Hematopoietic multipotent progenitor cell treated with erythropoietin and hydrocortisone succinate and interleukin-3 and kit ligand, for 15 days (in vitro differentiated cells): ENCODE results near the gene CBARP.
"Not testable (repeated sequence)": the region's sequence is repeated elsewhere in the genome, so short reads cannot be mapped to it uniquely, and the experiment has no call there.

ENCODE experiments used
- DNase-seq: peaks from one replicate; pipeline ENCODE4 v3.0.0-alpha.2; 2015; ENCODE audit warnings: low spot score

CBARP gene

DNA sequence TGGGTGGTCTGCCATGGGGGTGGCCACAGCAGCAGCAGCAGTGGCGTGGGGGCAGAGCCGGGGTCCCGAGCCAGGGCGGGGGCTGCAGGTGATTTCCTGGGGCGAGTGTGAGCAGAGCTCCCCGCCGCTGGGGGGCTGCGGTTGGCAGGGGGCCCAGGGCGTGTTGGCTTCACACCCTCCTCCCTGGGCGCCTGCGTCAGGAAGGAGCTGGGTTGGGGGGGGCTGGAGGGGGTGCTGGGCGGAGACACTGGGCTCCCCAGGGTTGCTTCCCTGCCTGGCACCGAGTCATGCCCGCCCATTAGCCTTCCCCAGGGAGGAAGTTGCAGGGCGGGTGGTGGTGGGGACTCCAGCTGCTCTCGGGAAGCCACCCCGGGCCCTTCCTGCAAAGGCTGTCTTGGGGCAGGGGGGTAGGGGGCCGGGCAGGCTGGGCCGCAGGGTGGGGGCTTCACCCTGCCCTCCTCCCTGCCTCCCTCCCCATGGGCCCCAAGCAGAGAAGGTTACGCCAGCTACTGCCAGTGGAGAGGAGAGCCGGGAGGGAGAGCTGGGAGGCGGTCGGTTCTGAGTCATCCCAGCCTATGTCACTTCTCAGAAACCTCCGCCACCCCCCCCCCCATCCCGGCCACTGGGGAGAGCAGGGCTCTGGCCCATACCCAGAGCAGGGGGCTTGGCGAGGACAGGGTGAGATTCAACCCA is 15.2 kb upstream of the CBARP start:
- peak; percentile 75 for DNase-seq

DNA sequence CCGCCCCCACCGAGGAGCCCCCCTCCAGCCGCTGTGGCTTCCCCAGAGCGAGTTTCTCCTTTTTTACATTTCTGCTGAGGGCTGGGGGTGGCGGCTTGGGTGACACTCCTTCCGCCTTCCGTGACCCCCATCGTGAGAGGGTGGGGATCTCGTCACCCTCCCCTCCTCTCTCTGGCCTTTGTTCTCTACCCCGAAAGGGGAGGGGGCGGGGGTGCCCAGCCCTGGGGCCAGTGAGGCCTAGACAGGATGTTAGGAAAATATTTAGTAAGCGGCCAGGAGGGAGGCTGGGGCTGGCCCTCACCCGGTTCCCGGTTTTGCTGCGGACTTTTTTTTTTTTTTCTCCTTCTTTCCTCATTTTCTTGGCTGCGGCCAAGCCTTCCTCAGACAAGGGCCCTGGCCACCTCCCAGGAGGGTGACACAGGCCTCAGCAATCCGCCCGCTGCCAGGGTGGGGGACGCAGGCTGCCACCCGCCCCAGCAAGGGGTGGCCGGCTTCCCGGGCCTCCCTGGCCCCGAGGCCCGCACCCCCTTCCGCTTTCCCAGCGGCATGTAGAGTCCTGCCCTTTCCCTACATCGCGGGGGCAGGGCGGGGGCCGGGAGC is 14.5 kb upstream of the CBARP start:
- DNase-seq: peak; percentile 56

- DNase-seq: peak; percentile 59
These were observed 13.8 kb upstream of the CBARP start for GRCh38 chr19:1251330-1252220.

GRCh38 chr19:1250437-1251260 is 12.8 kb upstream of the CBARP start:
- DNase-seq: no peak

- no peak for DNase-seq
These were observed 12.2 kb upstream of the CBARP start for GRCh38 chr19:1249990-1250436.

DNA sequence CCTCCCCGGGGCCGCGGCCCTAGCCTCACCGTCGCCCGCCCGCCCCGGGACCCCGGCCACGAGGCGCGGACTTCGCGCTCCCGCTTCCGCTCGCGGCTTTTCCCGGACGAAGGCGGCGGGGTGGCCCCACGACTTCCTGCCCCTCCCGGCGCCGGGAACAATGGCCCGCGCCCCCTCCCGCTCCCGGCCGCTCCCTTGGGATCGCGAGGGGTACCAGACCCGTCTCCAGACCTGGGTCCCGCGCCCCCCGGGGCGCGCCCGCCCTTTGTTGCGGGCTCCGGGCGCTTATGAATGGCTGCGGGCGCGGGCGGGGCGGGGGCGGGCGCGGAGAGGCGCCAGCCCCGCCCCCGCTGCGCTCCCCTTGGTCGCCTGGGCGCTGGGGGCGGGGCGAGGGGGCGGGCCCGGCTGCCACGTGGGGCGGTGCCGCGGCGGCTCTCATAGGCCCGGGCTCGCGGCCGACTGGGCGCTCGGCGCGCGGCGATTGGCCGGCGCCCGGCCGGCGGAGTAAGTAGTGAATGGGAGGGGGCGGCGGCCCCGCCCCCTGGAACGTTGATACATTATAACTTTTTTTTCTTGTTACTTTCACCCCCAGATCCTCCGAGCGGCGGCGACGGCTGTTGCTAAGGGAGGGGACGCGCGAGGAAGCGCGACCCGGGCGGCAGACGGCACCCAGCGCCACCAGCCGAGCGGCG is 11.6 kb upstream of the CBARP start:
- DNase-seq: peak; percentile 93

DNA sequence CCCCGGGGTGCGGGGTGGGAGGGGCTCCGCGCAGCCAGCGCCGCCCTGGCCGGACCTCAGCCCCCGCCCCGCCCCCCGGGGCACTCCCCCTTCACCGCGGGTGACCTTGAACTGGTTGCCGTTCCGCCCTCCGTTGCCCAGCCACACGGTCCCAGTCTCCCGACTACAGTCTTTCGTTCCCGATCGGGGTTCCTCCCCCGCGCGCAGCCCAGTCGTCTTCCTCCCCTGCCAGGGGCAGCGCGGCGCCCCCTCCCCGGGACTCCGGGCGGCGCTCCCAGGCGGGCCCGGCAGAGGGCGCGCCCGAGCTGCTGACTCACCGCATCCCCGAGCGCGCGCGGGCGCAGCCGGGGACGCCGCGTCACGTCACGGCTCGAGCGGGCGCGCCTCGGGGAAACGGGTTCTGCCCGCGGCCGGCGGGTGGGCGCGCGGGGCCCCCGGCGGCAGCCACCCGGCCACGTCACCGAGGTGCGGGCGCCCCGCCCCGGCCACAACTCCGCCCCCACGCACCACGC is 11.0 kb upstream of the CBARP start:
- DNase-seq: peak; percentile 82

- DNase-seq: peak; percentile 57
These were observed 10.5 kb upstream of the CBARP start, which contains the start of gene MIDN for GRCh38 chr19:1248139-1248785. Gene MIDN, plus strand, starts transcription at chr19:1248583. Its CDS starts 1,714 bp downstream, at chr19:1250297.

DNA sequence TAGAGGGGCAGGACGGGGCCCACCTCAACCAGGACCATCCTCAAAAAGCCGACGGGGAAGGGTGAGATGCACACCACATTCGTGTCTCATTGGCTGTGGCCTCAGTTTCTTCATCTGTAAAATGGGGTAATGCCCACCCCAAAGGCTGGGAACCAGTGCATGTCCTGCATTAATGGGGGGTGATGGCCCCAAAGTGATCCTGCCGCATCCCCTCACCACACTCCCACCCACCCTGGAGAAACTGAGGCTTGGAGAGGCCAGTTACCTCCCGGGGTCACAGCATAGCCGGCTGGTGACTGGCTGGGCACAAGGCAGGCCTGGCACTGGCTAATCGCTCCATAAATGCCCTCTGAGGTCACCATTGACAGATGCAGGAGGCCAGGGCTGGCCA is 9.9 kb upstream of the CBARP start:
- no peak for DNase-seq

DNA sequence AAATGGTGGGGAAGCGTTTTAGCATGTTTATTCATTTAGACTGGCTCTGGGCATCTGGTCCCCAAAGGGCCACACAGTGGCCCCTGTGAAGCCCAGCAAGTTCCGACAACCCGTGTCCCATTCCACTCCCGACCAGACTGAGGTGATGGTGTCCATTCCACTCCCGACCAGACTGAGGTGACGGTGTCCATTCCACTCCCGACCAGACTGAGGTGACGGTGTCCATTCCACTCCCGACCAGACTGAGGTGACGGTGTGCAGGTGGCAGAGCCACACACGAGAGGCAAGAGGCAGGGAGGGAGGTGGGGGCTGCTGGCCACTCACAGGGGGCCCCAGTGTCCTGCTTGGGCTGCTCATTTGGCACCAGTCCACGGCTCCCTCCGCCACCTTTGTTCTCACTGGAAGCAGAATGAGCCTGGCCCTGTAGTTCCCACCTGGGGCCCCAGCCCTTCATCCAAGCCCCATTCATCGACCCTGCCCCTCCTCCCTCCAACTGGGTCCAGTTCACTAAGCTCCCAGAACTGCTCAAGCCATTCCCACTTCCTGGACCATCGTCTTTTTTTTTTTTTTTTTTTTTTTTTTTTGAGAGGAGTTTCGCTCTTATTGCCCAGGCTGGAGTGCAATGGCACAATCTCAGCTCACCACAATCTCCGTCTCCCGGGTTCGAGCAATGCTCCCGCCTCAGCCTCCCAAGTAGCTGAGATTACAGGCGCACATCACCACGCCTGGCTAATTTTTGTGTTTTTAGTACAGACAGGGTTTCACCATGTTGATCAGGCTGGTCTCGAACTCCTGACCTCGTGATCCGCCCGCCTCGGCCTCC is 8.7 kb upstream of the CBARP start:
- DNase-seq: not testable (repeated sequence)

- DNase-seq: no peak
These were observed 7.9 kb upstream of the CBARP start for GRCh38 chr19:1245494-1246264.

GRCh38 chr19:1244693-1245451 is 7.1 kb upstream of the CBARP start:
- DNase-seq: peak; percentile 90

DNA sequence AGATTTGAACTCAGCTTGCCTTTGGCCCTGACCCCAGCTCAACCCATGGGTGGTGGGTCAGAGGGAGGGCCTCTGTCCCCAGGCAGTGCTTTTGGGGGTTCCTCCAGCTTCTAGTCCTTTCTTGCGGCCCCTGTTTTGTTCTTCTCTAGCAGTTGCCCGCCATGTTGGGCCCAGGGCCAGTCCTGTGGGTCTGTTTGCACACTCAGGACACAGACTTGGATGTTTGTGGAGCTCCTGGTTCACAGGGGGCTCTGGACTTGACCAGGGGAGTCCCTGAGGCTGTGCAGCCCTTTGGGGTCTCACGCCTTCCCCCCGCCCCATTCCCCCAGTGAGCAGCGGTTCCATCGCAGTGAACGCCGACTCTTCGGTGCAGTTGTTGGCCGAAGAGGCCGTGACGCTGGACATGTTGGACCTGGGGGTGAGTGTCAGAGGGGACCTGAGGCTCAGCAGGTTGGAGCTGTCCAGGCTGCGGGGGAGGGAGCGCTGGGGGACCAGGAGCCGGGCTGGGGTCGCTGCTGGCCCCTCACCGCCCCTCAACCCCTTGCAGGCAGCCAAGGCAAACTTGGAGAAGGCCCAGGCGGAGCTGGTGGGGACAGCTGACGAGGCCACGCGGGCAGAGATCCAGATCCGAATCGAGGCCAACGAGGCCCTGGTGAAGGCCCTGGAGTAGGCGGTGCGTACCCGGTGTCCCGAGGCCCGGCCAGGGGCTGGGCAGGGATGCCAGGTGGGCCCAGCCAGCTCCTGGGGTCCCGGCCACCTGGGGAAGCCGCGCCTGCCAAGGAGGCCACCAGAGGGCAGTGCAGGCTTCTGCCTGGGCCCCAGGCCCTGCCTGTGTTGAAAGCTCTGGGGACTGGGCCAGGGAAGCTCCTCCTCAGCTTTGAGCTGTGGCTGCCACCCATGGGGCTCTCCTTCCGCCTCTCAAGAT is 6.2 kb upstream of the CBARP start:
- peak; percentile 88 for DNase-seq

DNA sequence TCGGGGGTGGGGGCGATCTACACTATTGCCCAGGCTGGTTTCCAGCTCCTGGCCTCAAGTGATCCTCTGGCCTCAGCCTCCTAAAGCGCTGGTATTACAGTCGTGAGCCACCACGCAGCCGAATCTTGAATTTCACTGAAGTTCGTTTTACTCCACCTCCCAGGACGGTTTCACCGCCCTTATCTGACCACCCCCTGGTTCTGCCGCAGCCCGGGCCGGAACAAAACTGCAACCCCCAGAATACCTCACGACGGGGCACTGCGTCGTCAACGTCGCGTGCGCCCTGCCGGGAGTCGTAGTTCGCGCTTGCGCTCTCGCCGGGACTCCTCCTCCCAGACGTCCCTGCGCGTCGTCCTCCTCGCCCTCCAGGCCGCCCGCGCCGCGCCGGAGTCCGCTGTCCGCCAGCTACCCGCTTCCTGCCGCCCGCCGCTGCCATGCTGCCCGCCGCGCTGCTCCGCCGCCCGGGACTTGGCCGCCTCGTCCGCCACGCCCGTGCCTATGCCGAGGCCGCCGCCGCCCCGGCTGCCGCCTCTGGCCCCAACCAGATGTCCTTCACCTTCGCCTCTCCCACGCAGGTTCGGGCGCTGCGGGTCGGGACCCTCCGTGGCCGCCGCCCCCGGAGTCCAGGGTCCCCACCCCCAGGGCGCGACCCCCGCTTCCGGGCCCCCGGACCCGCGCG is 3.8 kb upstream of the CBARP start, which contains the start of gene ATP5F1D:
ATP5F1D (plus strand) TSS at position 335 of the 679 bp plus-strand sequence; CDS start at position 435, 100 bp downstream.
- DNase-seq: peak; percentile 96

DNA sequence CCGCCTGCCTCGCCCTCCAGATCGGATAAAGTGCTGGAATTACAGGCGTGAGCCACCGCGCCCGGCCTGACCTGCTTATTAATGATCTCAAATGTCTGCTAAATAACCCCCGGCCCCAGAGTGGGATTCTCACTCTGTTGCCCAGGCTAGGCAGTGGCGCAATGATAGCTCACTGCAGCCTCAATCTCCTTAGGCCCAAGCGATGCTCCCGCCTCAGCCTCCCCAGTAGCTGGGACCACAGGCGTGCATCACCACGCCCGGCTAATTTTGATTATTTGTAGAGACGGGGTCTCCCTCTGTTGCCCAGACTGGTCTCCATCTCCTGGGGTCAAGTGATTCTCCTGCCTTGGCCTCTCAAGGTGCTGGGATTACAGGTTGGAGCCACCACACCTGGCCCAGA is 3.1 kb upstream of the CBARP start:
- no peak for DNase-seq
